Measurements from ENCODE around the gene TMEFF2. TPM values are rescaled to one million over a fixed set of nuclear protein-coding genes. Genes with fewer than 3 reads are reported as not detected.
"Not testable (repeated sequence)": the region's sequence is repeated elsewhere in the genome, so short reads cannot be mapped to it uniquely, and the experiment has no call there.

TMEFF2 gene
- total RNA-seq, 1 experiment from 2014 or later, result 0.17 TPM

DNA sequence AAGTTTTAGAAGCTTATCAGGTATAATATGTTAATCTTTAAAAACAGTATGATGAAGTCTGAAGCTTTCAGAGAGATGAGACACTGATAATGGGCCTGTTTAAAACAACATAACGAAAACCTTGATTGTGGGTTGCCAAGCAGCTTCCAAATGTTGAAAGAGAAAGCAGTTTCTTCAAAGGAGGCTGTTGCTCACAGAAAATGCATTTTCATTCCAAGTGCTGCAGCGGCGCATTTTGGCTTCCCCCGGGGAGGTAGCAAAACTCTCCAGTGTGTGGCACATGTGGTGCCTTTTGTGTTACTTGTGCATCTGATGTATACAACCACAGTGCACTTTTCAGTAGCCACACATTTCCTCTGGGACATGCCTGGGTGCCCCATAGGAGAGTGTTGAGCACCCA lies 66.1 kb downstream of the TMEFF2 start:
- Histone ChIP-seq H3K36me3 (replicated peaks; ENCODE audit: control insufficient read depth, insufficient read depth, low read length) (no peaks in the 10 kb centered on the region), H3K4me3 (ENCODE audit: insufficient read depth, low read depth, low read length) (no peak overlapping the region), H3K27me3 (ENCODE audit: control insufficient read depth, insufficient read depth, low read length) (no peaks in the 10 kb centered on the region)
- no peak for DNase-seq

DNA sequence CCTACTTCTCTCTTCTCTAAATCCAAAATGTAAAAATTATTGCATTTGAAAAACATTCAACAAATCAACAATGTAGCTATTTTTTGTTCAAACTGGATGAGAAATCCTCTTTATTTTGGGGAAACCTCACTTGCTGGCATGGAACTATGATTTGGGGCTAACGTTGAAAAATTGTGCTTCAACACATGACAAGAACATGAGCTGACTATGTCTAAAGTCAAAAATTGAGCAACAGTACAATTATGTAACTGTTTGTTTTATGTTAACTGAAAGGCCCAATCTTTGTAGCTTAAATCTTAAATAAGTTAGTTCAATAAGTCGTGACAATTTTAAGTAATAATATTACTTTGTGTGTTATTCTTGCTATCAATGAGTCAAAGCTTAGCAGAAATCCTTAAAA lies 67.3 kb downstream of the TMEFF2 start:
- Histone ChIP-seq H3K36me3 (replicated peaks; ENCODE audit: control insufficient read depth, insufficient read depth, low read length) (no peaks in the 10 kb centered on the region), H3K27me3 (ENCODE audit: control insufficient read depth, insufficient read depth, low read length) (no peaks in the 10 kb centered on the region), H3K4me3 (ENCODE audit: insufficient read depth, low read depth, low read length) (no peak overlapping the region)
- DNase-seq, result no peak

GRCh38 chr2:192126912-192127311 lies 67.8 kb downstream of the TMEFF2 start:
- H3K4me3 ChIP-seq (ENCODE audit: insufficient read depth, low read depth, low read length), result no peak overlapping the region
- DNase-seq, result no peak
- no peaks in the 10 kb centered on the region for H3K36me3 ChIP-seq (replicated peaks; ENCODE audit: control insufficient read depth, insufficient read depth, low read length)
- H3K27me3 ChIP-seq (ENCODE audit: control insufficient read depth, insufficient read depth, low read length), result no peaks in the 10 kb centered on the region

GRCh38 chr2:192126426-192126825 lies 68.3 kb downstream of the TMEFF2 start:
- H3K36me3 ChIP-seq (replicated peaks; ENCODE audit: control insufficient read depth, insufficient read depth, low read length), result no peaks in the 10 kb centered on the region
- no peaks in the 10 kb centered on the region for H3K27me3 ChIP-seq (ENCODE audit: control insufficient read depth, insufficient read depth, low read length)
- no peak for DNase-seq
- no peak overlapping the region for H3K4me3 ChIP-seq (ENCODE audit: insufficient read depth, low read depth, low read length)

DNA sequence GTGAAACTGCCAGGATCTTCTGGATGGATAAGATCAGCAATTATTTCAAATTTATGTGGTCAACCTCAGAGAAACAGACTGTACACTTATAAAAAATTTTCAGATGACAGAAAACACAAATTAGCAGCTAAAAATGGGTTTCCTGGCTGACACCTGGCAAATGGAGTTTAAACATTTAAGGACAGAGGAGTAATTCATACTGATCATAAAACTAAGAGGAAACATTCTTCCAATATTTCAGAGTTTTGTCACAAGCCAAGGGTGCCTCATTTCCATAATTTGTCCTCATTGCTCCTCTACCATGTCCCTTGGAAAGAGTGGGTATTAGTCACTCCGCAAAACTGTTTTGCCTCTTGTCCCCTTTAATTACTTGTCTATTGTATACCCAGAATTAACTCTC lies 70.2 kb downstream of the TMEFF2 start:
- Histone ChIP-seq H3K27me3 (ENCODE audit: control insufficient read depth, insufficient read depth, low read length) (no peaks in the 10 kb centered on the region), H3K36me3 (replicated peaks; ENCODE audit: control insufficient read depth, insufficient read depth, low read length) (no peaks in the 10 kb centered on the region), H3K4me3 (ENCODE audit: insufficient read depth, low read depth, low read length) (no peak overlapping the region)
- DNase-seq, result no peak

DNA sequence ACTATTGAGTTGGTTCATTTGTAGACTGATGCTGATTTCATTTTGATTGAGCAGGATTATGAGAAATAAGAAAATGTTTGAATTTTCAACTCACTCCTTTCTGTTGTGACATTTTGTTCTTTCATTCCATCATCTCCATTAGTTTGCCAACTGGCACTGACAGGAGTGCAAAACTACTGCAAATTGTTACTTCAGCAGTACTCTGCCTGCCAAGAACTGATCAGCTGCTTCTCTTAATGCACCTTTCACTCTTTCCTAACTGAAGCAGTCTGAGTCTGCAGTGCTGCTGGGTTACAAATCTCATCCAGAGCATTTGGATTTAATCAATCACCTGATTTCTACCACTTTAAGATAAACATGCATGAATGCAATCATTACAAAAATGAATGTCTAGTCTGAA lies 70.9 kb downstream of the TMEFF2 start:
- Histone ChIP-seq H3K27me3 (ENCODE audit: control insufficient read depth, insufficient read depth, low read length) (no peaks in the 10 kb centered on the region), H3K36me3 (replicated peaks; ENCODE audit: control insufficient read depth, insufficient read depth, low read length) (no peaks in the 10 kb centered on the region), H3K4me3 (ENCODE audit: insufficient read depth, low read depth, low read length) (no peak overlapping the region)
- no peak for DNase-seq

DNA sequence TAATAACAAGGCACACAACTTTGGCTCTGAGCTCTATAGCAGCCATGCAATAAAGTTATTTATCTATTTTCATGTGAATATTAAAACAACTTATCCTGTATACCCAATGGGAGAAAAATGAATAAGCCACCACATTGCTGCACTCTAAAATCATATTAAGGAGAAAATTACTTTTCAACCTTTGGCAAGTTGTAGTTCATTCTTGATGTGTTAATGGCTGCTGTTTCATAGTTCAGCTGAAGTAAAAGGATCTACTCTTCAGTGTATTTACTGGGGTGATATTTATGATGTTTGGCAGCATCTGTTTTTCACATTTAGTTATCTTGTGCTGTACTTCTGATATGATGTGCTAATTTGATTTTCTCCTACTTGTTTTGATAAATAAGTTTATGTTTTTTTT lies 71.8 kb downstream of the TMEFF2 start:
- Histone ChIP-seq H3K27me3 (ENCODE audit: control insufficient read depth, insufficient read depth, low read length) (no peaks in the 10 kb centered on the region), H3K4me3 (ENCODE audit: insufficient read depth, low read depth, low read length) (no peak overlapping the region), H3K36me3 (replicated peaks; ENCODE audit: control insufficient read depth, insufficient read depth, low read length) (no peaks in the 10 kb centered on the region)
- no peak for DNase-seq

GRCh38 chr2:192122141-192122540 lies 72.6 kb downstream of the TMEFF2 start:
- DNase-seq, result no peak
- Histone ChIP-seq H3K36me3 (replicated peaks; ENCODE audit: control insufficient read depth, insufficient read depth, low read length) (no peaks in the 10 kb centered on the region), H3K4me3 (ENCODE audit: insufficient read depth, low read depth, low read length) (no peak overlapping the region), H3K27me3 (ENCODE audit: control insufficient read depth, insufficient read depth, low read length) (no peaks in the 10 kb centered on the region)

- no peak overlapping the region for H3K4me3 ChIP-seq (ENCODE audit: insufficient read depth, low read depth, low read length)
- DNase-seq, result no peak
- no peaks in the 10 kb centered on the region for H3K36me3 ChIP-seq (replicated peaks; ENCODE audit: control insufficient read depth, insufficient read depth, low read length)
- no peaks in the 10 kb centered on the region for H3K27me3 ChIP-seq (ENCODE audit: control insufficient read depth, insufficient read depth, low read length)
These were observed 75.2 kb downstream of the TMEFF2 start for GRCh38 chr2:192119536-192119935.

DNA sequence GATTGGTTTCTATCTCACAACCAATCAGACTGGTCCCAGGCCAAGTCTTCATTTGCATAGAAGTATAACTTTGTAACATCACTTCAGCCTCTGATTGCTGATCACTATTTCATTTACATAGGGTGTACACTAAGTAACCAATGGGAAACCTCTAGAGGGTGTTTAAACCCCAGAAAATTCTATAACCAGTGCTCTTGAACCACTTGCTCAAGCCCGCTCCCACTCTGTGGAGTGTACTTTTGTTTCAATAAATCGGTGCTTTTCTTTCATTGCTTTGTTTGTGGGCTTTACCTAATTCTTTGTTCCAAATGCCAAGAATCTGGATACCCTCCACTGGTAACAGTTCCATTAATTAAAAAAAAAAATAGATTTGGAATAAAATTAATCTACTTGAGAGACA lies 77.0 kb downstream of the TMEFF2 start:
- Histone ChIP-seq H3K36me3 (replicated peaks; ENCODE audit: control insufficient read depth, insufficient read depth, low read length) (no peaks in the 10 kb centered on the region), H3K27me3 (ENCODE audit: control insufficient read depth, insufficient read depth, low read length) (no peaks in the 10 kb centered on the region), H3K4me3 (ENCODE audit: insufficient read depth, low read depth, low read length) (no peak overlapping the region)
- no peak for DNase-seq

- not testable (repeated sequence) for H3K4me3 ChIP-seq (ENCODE audit: insufficient read depth, low read depth, low read length); DNase-seq; H3K27me3 ChIP-seq (ENCODE audit: control insufficient read depth, insufficient read depth, low read length); H3K36me3 ChIP-seq (replicated peaks; ENCODE audit: control insufficient read depth, insufficient read depth, low read length)
These were observed 83.2 kb downstream of the TMEFF2 start for GRCh38 chr2:192111536-192111935.

DNA sequence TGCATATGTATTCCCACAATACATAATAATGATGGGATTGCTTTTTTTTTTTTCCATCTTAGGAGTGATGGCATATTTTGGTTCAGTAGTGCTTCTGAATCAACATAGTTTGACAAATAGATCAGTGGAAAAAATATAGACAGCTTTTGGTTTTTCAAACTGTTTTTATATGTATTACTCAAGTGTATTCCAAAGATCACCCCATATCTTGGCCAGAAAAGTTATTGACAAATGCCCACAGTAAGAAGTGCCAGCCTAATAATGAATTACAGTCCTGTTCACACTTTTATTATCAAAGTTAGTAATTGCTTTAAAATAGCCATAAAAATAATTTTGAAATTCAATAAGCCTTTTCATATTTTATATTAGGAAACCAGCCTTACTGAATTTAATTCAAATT lies 95.0 kb downstream of the TMEFF2 start:
- no peaks in the 10 kb centered on the region for H3K36me3 ChIP-seq (replicated peaks; ENCODE audit: control insufficient read depth, insufficient read depth, low read length)
- H3K4me3 ChIP-seq (ENCODE audit: insufficient read depth, low read depth, low read length), result no peak overlapping the region
- no peak for DNase-seq
- H3K27me3 ChIP-seq (ENCODE audit: control insufficient read depth, insufficient read depth, low read length), result no peaks in the 10 kb centered on the region

GRCh38 chr2:192098814-192099491 lies 95.8 kb downstream of the TMEFF2 start:
- H3K27me3 ChIP-seq (ENCODE audit: control insufficient read depth, insufficient read depth, low read length), result no peaks in the 10 kb centered on the region
- no peak overlapping the region for H3K4me3 ChIP-seq (ENCODE audit: insufficient read depth, low read depth, low read length)
- DNase-seq, result no peak
- no peaks in the 10 kb centered on the region for H3K36me3 ChIP-seq (replicated peaks; ENCODE audit: control insufficient read depth, insufficient read depth, low read length)

GRCh38 chr2:192091476-192091875 lies 103.3 kb downstream of the TMEFF2 start:
- no peak overlapping the region for H3K4me3 ChIP-seq (ENCODE audit: insufficient read depth, low read depth, low read length)
- DNase-seq, result no peak
- H3K27me3 ChIP-seq (ENCODE audit: control insufficient read depth, insufficient read depth, low read length), result no peaks in the 10 kb centered on the region
- H3K36me3 ChIP-seq (replicated peaks; ENCODE audit: control insufficient read depth, insufficient read depth, low read length), result no peaks in the 10 kb centered on the region

- Histone ChIP-seq H3K27me3 (ENCODE audit: control insufficient read depth, insufficient read depth, low read length) (no peaks in the 10 kb centered on the region), H3K4me3 (ENCODE audit: insufficient read depth, low read depth, low read length) (no peak overlapping the region), H3K36me3 (replicated peaks; ENCODE audit: control insufficient read depth, insufficient read depth, low read length) (no peaks in the 10 kb centered on the region)
- DNase-seq, result no peak
These were observed 103.8 kb downstream of the TMEFF2 start for GRCh38 chr2:192090911-192091310.

DNA sequence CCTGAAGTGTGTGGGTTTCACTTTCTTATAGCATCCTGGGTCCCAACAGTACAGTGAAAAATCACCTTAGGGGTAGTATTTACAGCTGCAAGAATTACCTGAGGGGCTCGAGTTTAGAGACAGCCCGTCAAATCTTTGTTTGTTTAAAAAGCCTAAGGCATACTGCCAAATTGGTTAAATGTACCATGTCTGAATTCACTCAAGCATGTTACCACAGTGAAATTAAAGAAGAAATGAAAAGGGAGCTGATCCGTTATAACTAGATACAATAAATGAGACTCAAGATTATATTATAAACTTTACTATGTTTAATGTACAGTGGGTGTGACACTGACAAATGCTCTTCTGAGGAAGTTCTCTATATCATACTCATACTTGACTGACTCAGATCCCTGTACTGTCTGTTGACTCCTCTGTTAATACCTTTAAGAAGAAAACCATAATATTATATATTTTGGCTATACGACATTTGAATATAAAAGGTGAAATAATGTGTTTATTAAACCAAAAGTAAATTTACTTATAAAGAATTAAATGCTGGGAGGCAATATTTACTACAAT lies 107.3 kb downstream of the TMEFF2 start:
- no peak for DNase-seq
- no peaks in the 10 kb centered on the region for H3K27me3 ChIP-seq (ENCODE audit: control insufficient read depth, insufficient read depth, low read length)
- H3K4me3 ChIP-seq (ENCODE audit: insufficient read depth, low read depth, low read length), result no peak overlapping the region
- H3K36me3 ChIP-seq (replicated peaks; ENCODE audit: control insufficient read depth, insufficient read depth, low read length), result no peaks in the 10 kb centered on the region

All from H7 (cell line).